Measurements from ENCODE around the gene HCAR3. TPM values are rescaled to one million over a fixed set of nuclear protein-coding genes. Genes with fewer than 3 reads are reported as not detected.
"Not testable (repeated sequence)": the region's sequence is repeated elsewhere in the genome, so short reads cannot be mapped to it uniquely, and the experiment has no call there.

Gene HCAR3
- not detected for polyA plus RNA-seq (2013, experiment 1 of 2)
- not detected for polyA plus RNA-seq (2013, experiment 2 of 2)

DNA sequence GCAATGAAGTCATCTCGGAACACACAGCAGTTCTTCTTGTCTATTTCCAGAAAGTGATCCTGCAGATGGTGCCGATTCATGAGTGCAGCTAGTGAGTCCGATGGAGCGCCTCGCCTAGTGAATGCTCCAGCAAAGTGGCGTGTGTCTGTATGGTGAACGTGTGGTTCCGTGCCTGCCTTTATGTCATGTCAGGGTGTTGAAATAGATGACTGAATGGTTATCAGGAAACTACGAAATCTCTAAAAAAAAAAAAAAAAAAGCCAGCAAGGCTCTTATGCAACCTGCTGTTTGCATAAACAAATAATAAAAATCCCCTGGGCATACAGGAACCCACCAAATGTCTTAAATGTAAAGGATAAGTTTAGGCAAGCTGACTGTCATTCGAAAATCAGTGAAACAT, at the start of gene HCAR3:
Gene HCAR3 (minus strand): TSS at position 154 of the 400 bp plus-strand sequence. CDS start 74 bp downstream, at position 80.
- H3K4me3 ChIP-seq (ENCODE audit: extremely low read depth, insufficient read depth, low read length, poor library complexity, severe bottlenecking) = not testable (repeated sequence)

DNA sequence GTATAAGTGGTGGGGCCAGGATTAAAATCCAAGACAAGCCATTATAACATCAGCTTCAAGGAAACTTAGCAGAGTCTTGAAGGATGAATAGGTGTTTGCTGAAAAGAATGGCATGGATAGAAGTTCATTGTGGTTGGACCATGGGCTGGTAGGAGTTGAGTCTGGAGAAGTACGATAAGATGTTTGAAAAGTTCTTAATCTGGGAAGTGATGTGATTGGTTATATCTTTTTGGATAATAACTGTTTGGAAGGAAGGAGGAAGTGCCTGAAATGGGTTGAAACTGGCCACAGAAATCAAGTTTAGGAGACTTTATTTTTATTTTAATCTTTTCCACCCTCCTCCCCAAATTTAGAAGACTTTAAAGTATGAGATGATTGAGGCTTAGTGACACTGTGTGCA, 41.0 kb upstream of the HCAR3 start:
- WGBS, 2 experiments (ENCODE audit: insufficient coverage in 2 of 2) = 63 to 100% methylated on average over 1 of the region's 1 CpG
- no peak overlapping the region for H3K27ac ChIP-seq (ENCODE audit: low read depth, low read length, severe bottlenecking)
- peaks cover 11% of the 10 kb centered on the region for H3K4me1 ChIP-seq (ENCODE audit: control insufficient read depth, insufficient read depth, low read length, poor library complexity, severe bottlenecking)
- H3K9me3 ChIP-seq (ENCODE audit: control insufficient read depth, low read length) = no peaks in the 10 kb centered on the region
- H3K36me3 ChIP-seq (ENCODE audit: control insufficient read depth, insufficient read depth, low read length) = peaks cover 86% of the 10 kb centered on the region
- H3K4me3 ChIP-seq (ENCODE audit: extremely low read depth, insufficient read depth, low read length, poor library complexity, severe bottlenecking) = no peak overlapping the region

More for the DNA sequence above, at the start of gene HCAR3:
- 93 to 95% methylated on average over 3 to 4 of the region's 10 CpGs for WGBS, 2 experiments (ENCODE audit: insufficient coverage in 2 of 2)
- H3K36me3 ChIP-seq (ENCODE audit: control insufficient read depth, insufficient read depth, low read length); H3K4me1 ChIP-seq (ENCODE audit: control insufficient read depth, insufficient read depth, low read length, poor library complexity, severe bottlenecking); H3K9me3 ChIP-seq (ENCODE audit: control insufficient read depth, low read length); H3K27ac ChIP-seq (ENCODE audit: low read depth, low read length, severe bottlenecking): not testable (repeated sequence)

DNA sequence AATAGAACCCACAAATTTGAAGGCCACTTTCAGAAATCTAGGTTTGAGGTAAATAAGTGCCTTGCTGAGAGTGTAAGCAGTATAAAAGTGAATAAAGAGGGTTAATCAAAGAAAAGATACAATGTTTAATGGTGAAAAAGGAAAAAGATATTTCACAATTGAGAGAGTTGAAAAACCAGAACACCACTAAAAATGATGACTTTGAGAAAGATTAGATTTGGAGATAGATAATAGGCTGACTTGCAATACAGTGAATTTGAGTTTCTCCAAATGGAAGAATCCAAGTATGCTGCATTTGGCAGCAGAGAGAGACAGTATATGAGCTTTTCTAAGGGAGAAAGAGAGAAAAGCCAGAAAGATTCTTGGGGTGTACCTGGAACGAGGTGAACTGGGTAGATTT, 38.2 kb upstream of the HCAR3 start:
- peaks cover 11% of the 10 kb centered on the region for H3K4me1 ChIP-seq (ENCODE audit: control insufficient read depth, insufficient read depth, low read length, poor library complexity, severe bottlenecking)
- no peaks in the 10 kb centered on the region for H3K9me3 ChIP-seq (ENCODE audit: control insufficient read depth, low read length)
- H3K4me3 ChIP-seq (ENCODE audit: extremely low read depth, insufficient read depth, low read length, poor library complexity, severe bottlenecking) = no peak overlapping the region
- peaks cover 61% of the 10 kb centered on the region for H3K36me3 ChIP-seq (ENCODE audit: control insufficient read depth, insufficient read depth, low read length)
- H3K27ac ChIP-seq (ENCODE audit: low read depth, low read length, severe bottlenecking) = no peak overlapping the region
- WGBS, 2 experiments (ENCODE audit: insufficient coverage in 2 of 2) = 92 to 100% methylated on average over 1 of the region's 1 CpG

DNA sequence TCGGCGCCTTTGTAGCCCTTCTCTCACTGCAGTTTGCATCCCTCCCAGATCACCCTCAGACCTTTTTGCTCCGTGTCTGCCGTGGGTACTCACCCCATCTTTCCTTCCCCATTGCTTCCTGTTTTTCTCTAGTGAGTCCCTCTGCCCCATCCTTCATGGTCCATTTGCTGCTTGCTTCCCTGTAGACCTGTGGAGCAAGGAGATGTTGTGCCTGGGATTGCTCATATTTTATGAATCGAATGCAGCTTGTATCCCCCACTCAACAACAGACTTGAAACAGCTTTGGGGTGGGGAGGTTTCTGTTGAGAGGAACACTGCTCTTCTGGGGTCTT, 36.7 kb upstream of the HCAR3 start:
- H3K4me3 ChIP-seq (ENCODE audit: extremely low read depth, insufficient read depth, low read length, poor library complexity, severe bottlenecking) = peak overlapping the region; percentile 94
- H3K27ac ChIP-seq (ENCODE audit: low read depth, low read length, severe bottlenecking) = peak overlapping the region; percentile 86
- peaks cover 46% of the 10 kb centered on the region for H3K36me3 ChIP-seq (ENCODE audit: control insufficient read depth, insufficient read depth, low read length)
- H3K4me1 ChIP-seq (ENCODE audit: control insufficient read depth, insufficient read depth, low read length, poor library complexity, severe bottlenecking) = peaks cover 11% of the 10 kb centered on the region
- no peaks in the 10 kb centered on the region for H3K9me3 ChIP-seq (ENCODE audit: control insufficient read depth, low read length)
- WGBS, 2 experiments (ENCODE audit: insufficient coverage in 2 of 2) = 0% methylated on average over 4 of the region's 5 CpGs; no CpG with 5 or more reads in 1 of the 2 experiments

DNA sequence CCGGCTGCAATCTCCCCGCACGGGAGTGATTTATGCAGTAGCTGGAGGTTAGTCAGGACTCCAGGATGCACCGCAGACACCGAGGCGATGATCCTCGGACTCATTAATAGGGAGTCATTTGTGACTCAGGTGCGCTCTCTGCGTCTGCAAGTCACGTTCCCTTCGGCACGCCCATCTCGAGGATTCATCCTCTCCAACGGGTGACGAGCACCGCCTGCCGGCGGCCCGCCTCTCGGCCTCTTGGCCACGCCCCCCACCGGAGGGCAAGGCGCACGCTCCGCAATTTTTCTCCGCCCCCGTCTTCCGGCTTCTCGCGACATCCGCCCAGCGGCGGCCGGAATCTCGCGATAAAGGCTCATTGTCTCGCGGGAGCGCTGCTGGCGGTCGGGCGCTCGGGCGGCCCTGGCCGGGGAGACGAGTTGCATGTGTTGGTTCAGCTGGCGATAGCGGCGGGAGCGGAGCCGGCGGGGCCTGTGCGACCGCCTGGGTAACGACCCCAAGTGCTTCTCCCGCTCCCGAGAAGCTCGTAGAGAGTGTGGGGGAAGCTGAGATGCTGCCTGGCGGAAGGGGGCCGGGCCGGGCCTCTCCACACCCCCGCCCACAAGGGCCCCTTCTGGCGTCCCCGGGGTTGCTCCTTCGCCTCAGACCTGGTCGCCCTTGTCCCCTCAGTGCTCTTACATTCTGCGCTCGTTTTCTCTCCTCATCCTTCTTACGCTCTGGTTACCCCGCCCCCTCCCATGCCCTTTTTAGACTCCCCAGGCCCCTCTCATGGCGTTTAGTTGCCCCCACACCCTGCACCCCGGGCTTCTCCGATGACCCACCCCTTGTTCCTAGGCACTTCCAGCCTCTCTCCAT, 36.1 kb upstream of the HCAR3 start, which contains the start of gene DENR:
Gene DENR (plus strand): TSS at position 361 of the 855 bp plus-strand sequence. CDS start 878 bp downstream, outside the sequence.
- peak within 1 kb of the TSS; percentile 94 for H3K4me3 ChIP-seq (ENCODE audit: extremely low read depth, insufficient read depth, low read length, poor library complexity, severe bottlenecking)
- H3K4me1 ChIP-seq (ENCODE audit: control insufficient read depth, insufficient read depth, low read length, poor library complexity, severe bottlenecking) = peaks cover 11% of the 10 kb centered on the region
- H3K27ac ChIP-seq (ENCODE audit: low read depth, low read length, severe bottlenecking) = peak within 1 kb of the TSS; percentile 86
- no peaks in the 10 kb centered on the region for H3K9me3 ChIP-seq (ENCODE audit: control insufficient read depth, low read length)
- 0 to 1% methylated on average over 27 to 73 of the region's 73 CpGs for WGBS, 2 experiments (ENCODE audit: insufficient coverage in 2 of 2)
- peaks cover 40% of the 10 kb centered on the region for H3K36me3 ChIP-seq (ENCODE audit: control insufficient read depth, insufficient read depth, low read length)

DNA sequence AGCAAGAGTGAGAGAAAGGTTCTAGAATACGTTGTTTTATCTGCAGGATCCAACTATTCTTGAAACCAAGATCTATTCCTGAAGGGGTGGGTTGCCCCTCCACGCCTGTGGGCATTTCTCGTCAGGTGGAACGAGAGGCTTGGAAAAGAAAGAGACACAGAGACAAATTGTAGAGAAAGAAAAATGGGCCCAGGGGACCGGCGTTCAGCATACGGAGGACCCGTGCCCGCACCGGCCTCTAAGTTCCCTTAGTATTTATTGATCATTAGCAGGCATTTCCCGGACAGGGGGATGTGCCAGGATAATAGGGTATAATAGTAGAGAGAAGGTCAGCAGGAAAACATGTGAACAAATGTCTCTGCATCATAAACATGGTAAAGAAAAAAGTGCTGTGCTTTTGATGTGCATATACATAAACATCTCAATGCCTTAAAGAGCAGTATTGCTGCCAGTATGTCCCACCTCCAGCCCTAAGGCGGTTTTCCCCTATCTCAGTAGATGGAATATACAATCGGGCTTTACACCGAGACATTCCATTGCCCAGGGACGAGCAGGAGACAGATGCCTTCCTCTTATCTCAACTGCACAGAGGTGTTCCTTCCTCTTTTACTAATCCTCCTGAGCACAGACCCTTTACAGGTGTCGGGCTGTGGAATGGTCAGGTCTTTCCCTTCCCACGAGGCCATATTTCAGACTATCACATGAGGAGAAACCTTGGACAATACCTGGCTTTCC, 34.3 kb upstream of the HCAR3 start:
- not testable (repeated sequence) for H3K9me3 ChIP-seq (ENCODE audit: control insufficient read depth, low read length); H3K27ac ChIP-seq (ENCODE audit: low read depth, low read length, severe bottlenecking); H3K4me3 ChIP-seq (ENCODE audit: extremely low read depth, insufficient read depth, low read length, poor library complexity, severe bottlenecking)
- Histone ChIP-seq H3K36me3 (ENCODE audit: control insufficient read depth, insufficient read depth, low read length) (peaks cover 23% of the 10 kb centered on the region), H3K4me1 (ENCODE audit: control insufficient read depth, insufficient read depth, low read length, poor library complexity, severe bottlenecking) (peaks cover 11% of the 10 kb centered on the region)
- 43 to 52% methylated on average over 10 to 13 of the region's 17 CpGs for WGBS, 2 experiments (ENCODE audit: insufficient coverage in 2 of 2)

DNA sequence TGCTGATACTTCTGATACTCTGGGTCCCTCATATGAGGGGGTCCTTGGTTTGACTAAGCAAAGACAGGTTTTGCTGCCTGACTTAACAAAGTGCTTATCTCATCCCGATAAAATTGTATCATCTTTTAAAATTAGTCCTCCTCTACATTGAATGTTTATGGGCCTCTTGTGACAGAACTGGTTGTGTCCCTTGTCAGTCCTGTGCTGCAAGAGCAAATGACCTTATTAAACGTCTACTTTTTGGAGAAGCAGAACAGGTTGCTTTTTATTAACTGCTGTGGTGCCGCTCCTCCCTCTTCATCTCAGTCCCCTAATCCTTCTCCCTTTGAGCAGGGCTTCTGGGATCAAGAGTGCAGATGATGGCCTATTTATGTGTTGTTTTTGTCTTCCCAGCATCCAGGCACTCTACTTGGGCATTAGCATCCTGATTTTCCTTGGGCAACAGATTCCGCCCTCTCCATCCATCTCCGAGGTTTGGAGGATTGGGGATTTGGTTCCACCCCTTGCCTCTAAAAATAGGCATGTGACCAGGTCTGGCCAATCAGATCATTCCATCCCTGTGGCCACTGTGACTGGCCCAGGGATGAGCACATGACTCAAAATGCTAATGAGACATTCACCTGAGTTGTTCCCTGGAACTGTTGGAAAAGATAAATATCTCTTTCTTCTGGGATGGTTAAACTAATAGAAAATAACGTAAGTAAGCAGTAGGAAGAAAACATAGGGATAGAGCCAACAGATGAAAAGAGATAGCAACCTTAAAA, 33.1 kb upstream of the HCAR3 start:
- 90 to 97% methylated on average over 3 of the region's 6 CpGs for WGBS, 2 experiments (ENCODE audit: insufficient coverage in 2 of 2)
- Histone ChIP-seq H3K4me3 (ENCODE audit: extremely low read depth, insufficient read depth, low read length, poor library complexity, severe bottlenecking) (no peak overlapping the region), H3K36me3 (ENCODE audit: control insufficient read depth, insufficient read depth, low read length) (peaks cover 11% of the 10 kb centered on the region), H3K9me3 (ENCODE audit: control insufficient read depth, low read length) (no peaks in the 10 kb centered on the region), H3K27ac (ENCODE audit: low read depth, low read length, severe bottlenecking) (no peak overlapping the region), H3K4me1 (ENCODE audit: control insufficient read depth, insufficient read depth, low read length, poor library complexity, severe bottlenecking) (peaks cover 11% of the 10 kb centered on the region)

DNA sequence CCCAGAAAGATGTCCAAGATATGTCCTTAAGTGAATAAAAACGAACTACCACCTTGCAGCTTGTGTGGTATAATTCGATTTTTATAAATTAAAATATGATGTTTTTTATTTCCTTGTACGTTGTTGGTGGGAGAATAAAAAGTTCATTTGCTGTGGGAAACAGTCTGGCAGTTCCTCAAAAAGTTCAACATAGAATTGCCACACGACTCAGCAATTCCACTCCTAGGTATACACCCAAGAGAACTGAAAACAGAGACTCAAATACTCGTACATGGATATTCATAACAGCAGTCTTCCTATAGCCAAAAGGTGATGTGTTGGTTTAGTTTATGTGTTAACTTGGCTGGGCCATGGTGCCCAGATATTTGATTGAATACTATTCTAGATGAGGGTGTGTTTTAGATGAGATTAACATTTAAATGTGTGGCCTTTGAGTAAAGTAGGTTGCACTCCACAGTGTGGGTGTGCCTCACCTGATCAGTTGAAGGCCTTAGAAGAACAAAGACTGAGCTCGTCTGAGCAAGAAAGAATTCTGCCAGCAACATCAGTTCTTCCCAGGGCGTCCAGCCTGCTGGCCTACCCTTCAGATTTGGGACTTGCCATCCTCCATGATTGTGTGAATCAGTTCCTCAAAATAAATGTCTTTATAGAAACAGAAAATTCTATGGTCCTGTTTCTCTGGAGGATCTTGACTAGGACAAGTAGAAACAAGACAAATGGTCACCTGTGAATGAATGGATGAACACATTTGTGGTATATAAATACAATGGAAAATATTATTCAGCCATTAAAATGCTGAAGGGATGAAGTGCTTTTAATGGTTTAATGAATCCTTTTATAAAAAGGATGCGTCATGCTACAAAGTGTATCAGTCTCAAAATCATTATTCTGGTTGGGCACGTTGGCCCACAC, 30.9 kb upstream of the HCAR3 start:
- H3K36me3 ChIP-seq (ENCODE audit: control insufficient read depth, insufficient read depth, low read length) = no peaks in the 10 kb centered on the region
- no peak overlapping the region for H3K27ac ChIP-seq (ENCODE audit: low read depth, low read length, severe bottlenecking)
- no peak overlapping the region for H3K4me3 ChIP-seq (ENCODE audit: extremely low read depth, insufficient read depth, low read length, poor library complexity, severe bottlenecking)
- H3K4me1 ChIP-seq (ENCODE audit: control insufficient read depth, insufficient read depth, low read length, poor library complexity, severe bottlenecking) = no peaks in the 10 kb centered on the region
- no peaks in the 10 kb centered on the region for H3K9me3 ChIP-seq (ENCODE audit: control insufficient read depth, low read length)
- WGBS, 2 experiments (ENCODE audit: insufficient coverage in 2 of 2) = 92 to 94% methylated on average over 3 to 4 of the region's 9 CpGs

DNA sequence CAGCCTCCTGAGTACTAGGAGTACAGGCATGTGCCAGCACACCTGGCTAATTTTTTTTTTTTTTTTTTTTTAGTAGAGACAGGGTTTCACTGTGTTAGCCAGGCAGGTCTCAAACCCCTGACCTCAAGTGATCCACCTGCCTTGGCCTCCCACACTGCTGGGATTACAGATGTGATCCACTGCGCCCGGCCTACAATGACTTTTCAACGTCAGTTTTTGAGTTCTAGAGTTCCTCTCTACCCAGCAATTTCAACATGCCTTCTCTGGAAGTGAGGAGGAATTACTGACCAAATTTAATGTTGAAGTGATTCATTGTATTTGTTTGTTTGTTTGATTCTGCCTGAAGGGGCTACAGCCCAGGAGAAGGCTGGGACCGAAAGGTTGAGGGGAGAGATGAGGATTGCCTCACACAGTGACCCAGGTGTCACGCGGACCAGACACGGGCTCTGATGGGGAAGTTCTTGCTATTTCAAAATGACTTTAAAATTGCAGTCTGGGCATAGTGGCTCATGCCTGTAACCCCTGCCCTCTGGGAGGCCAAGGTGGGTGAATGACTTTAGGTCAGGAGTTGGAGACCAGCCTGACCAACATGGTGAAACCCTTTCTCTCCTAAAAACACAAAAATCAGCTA, 27.4 kb upstream of the HCAR3 start:
- 92 to 96% methylated on average over 4 of the region's 7 CpGs for WGBS, 2 experiments (ENCODE audit: insufficient coverage in 2 of 2)
- H3K4me1 ChIP-seq (ENCODE audit: control insufficient read depth, insufficient read depth, low read length, poor library complexity, severe bottlenecking) = no peaks in the 10 kb centered on the region
- H3K27ac ChIP-seq (ENCODE audit: low read depth, low read length, severe bottlenecking) = no peak overlapping the region

More for the DNA sequence above, 27.4 kb upstream of the HCAR3 start:
- Histone ChIP-seq H3K4me3 (ENCODE audit: extremely low read depth, insufficient read depth, low read length, poor library complexity, severe bottlenecking) (no peak overlapping the region), H3K9me3 (ENCODE audit: control insufficient read depth, low read length) (no peaks in the 10 kb centered on the region), H3K36me3 (ENCODE audit: control insufficient read depth, insufficient read depth, low read length) (no peaks in the 10 kb centered on the region)

All from mesodermal cell (in vitro differentiated cells).